H1 (cell line): ENCODE results near the gene GABRB2. TPM values are rescaled to one million over a fixed set of nuclear protein-coding genes. Genes with fewer than 3 reads are reported as not detected.

Experiments
- CTCF ChIA-PET: fragments of 300-600 bp; sonication (Branson Sonifier 250); formaldehyde crosslinking; loops from one replicate; lab custom pipeline; 2021; ENCODE audit not compliant: partially characterized antibody; lab: Charles Lee
- POLR2A ChIA-PET: fragments of 300-600 bp; sonication (Branson Sonifier 250); formaldehyde crosslinking; loops from one replicate; lab custom pipeline; 2021; ENCODE audit warnings: inconsistent platforms; ENCODE audit not compliant: partially characterized antibody; lab: Charles Lee
- DNase-seq, 2 experiments: peaks; one replicate each; pipeline versions ENCODE4 v3.0.0 to v3.0.0-alpha.2; 2010 to 2022; ENCODE audit warnings: low spot score in 2 of 2, low read depth in 1 of 2, mixed read lengths in 1 of 2
- FAIRE-seq: peaks from 2 replicates; lab custom pipeline; 2011; peaks lifted over from hg19 to GRCh38; lab: Jason Lieb, UNC
- H2AFZ ChIP-seq: 2 replicates; pipeline ENCODE4 v1.8.1; 2012; ENCODE audit warnings: low read length, inconsistent platforms
- H2AK5ac ChIP-seq: 2 replicates; pipeline ENCODE4 v1.6.1; 2013; ENCODE audit warnings: low read depth, low read length
- H2BK120ac ChIP-seq: replicated peaks from 2 replicates; pipeline ENCODE3; 2013; ENCODE audit warnings: low read depth, low read length, inconsistent platforms
- H2BK12ac ChIP-seq: 2 replicates; pipeline ENCODE4 v1.6.1; 2013; ENCODE audit warnings: low read depth, low read length
- H2BK15ac ChIP-seq: 2 replicates; pipeline ENCODE4 v1.6.1; 2013; ENCODE audit warnings: low read length
- H2BK20ac ChIP-seq: 2 replicates; pipeline ENCODE4 v1.6.1; 2013; ENCODE audit warnings: low read length
- H2BK5ac ChIP-seq: 2 replicates; pipeline ENCODE4 v1.6.1; 2013; ENCODE audit warnings: low read depth, low read length
- H3K14ac ChIP-seq: 2 replicates; pipeline ENCODE4 v1.6.1; 2013; ENCODE audit warnings: inconsistent platforms; ENCODE audit not compliant: insufficient read length
- H3K18ac ChIP-seq: 2 replicates; pipeline ENCODE4 v1.6.1; 2013; ENCODE audit warnings: low read length; ENCODE audit errors: extremely low read depth
- H3K23ac ChIP-seq: 2 replicates; pipeline ENCODE4 v1.6.1; 2013; ENCODE audit warnings: inconsistent platforms; ENCODE audit not compliant: insufficient read length
- H3K23me2 ChIP-seq: 2 replicates; pipeline ENCODE4 v1.6.1; 2013; ENCODE audit warnings: low read depth, low read length
- H3K27ac ChIP-seq: 2 replicates; pipeline ENCODE4 v1.6.1; 2011; ENCODE audit warnings: low read depth, low read length, inconsistent platforms
- H3K27me3 ChIP-seq, 4 experiments: replicated peaks in 1 of 4; 1 replicate in 1 of 4; 2 replicates in 3 of 4; pipeline versions ENCODE4 v1.6.1 to v1.8.1; 2011 to 2013; ENCODE audit warnings: low read length in 3 of 4, mild to moderate bottlenecking in 3 of 4, inconsistent platforms in 2 of 4, mixed read lengths in 2 of 4, moderate library complexity in 1 of 4; ENCODE audit not compliant: control insufficient read depth in 3 of 4, insufficient read depth in 3 of 4; ENCODE audit errors: extremely low read depth in 1 of 4
- H3K36me3 ChIP-seq, 4 experiments: 2 replicates each; pipeline versions ENCODE4 v1.6.1 to v1.8.1; 2011 to 2013; ENCODE audit warnings: mild to moderate bottlenecking in 4 of 4, low read length in 3 of 4, moderate library complexity in 2 of 4, control low read depth in 1 of 4, inconsistent platforms in 1 of 4; ENCODE audit not compliant: insufficient read depth in 4 of 4, control insufficient read depth in 2 of 4
- H3K4ac ChIP-seq: replicated peaks from 2 replicates; pipeline ENCODE3; 2013; ENCODE audit warnings: low read length, low read depth, mixed read lengths, inconsistent platforms; ENCODE audit not compliant: insufficient read length
- H3K4me1 ChIP-seq, 4 experiments: replicated peaks in 1 of 4; 1 replicate in 1 of 4; 2 replicates in 3 of 4; pipeline versions ENCODE4 v1.6.1 to v1.8.1; 2011 to 2013; ENCODE audit warnings: low read length in 3 of 4, inconsistent platforms in 2 of 4, mixed read lengths in 1 of 4; ENCODE audit not compliant: insufficient read depth in 4 of 4, control insufficient read depth in 3 of 4
- H3K4me2 ChIP-seq, 2 experiments: 2 replicates each; pipeline versions ENCODE4 v1.6.1 to v1.8.1; 2011 to 2013; ENCODE audit warnings: low read depth in 2 of 2, low read length in 2 of 2, control low read depth in 1 of 2, inconsistent platforms in 1 of 2, mild to moderate bottlenecking in 1 of 2; ENCODE audit not compliant: insufficient read depth in 1 of 2
- H3K4me3 ChIP-seq, 4 experiments: fragments of 200-600, 300-600 bp in 1 of 4; sonication (generic), shearing (Covaris generic), sonication (Bioruptor Twin) in 1 of 4; 2 replicates each; pipeline versions ENCODE4 v1.5.1 to v1.8.1; 2011 to 2016; ENCODE audit warnings: low read length in 4 of 4, low read depth in 3 of 4, control low read depth in 2 of 4, inconsistent platforms in 2 of 4, mild to moderate bottlenecking in 2 of 4, mixed read lengths in 1 of 4, moderate library complexity in 1 of 4; ENCODE audit not compliant: insufficient read depth in 2 of 4; ENCODE audit errors: extremely low read depth in 1 of 4
- H3K56ac ChIP-seq: replicated peaks from 2 replicates; pipeline ENCODE3; 2013; ENCODE audit warnings: low read depth, mild to moderate bottlenecking, mixed read lengths, low read length, inconsistent platforms; ENCODE audit not compliant: insufficient read length
- H3K79me1 ChIP-seq: 2 replicates; pipeline ENCODE4 v1.6.1; 2013; ENCODE audit warnings: low read depth, low read length, control low read depth
- H3K79me2 ChIP-seq, 2 experiments: 2 replicates each; pipeline versions ENCODE4 v1.6.1 to v1.8.1; 2012 to 2013; ENCODE audit warnings: low read length in 2 of 2, mild to moderate bottlenecking in 2 of 2, inconsistent platforms in 1 of 2; ENCODE audit not compliant: insufficient read depth in 2 of 2, control insufficient read depth in 1 of 2
- H3K9ac ChIP-seq, 4 experiments: replicated peaks in 1 of 4; 1 replicate in 1 of 4; 2 replicates in 3 of 4; pipeline versions ENCODE4 v1.6.1 to v1.8.1; 2011 to 2013; ENCODE audit warnings: low read depth in 3 of 4, low read length in 3 of 4, control low read depth in 2 of 4, mild to moderate bottlenecking in 2 of 4, moderate library complexity in 2 of 4, inconsistent platforms in 1 of 4; ENCODE audit errors: extremely low read depth in 1 of 4
- H3K9me3 ChIP-seq, 2 experiments: 2 replicates each; pipeline versions ENCODE4 v1.6.1 to v1.8.1; 2012 to 2013; ENCODE audit warnings: mild to moderate bottlenecking in 2 of 2, moderate library complexity in 2 of 2, control low read depth in 1 of 2, inconsistent platforms in 1 of 2, low read depth in 1 of 2, low read length in 1 of 2, mixed read lengths in 1 of 2; ENCODE audit not compliant: insufficient read depth in 2 of 2
- H4K20me1 ChIP-seq, 2 experiments: replicated peaks in 1 of 2; 2 replicates each; pipeline versions ENCODE3 to v1.8.1; 2011 to 2013; ENCODE audit warnings: inconsistent platforms in 2 of 2, low read length in 2 of 2, mild to moderate bottlenecking in 1 of 2; ENCODE audit not compliant: insufficient read depth in 2 of 2, control insufficient read depth in 1 of 2
- H4K5ac ChIP-seq: 2 replicates; pipeline ENCODE4 v1.6.1; 2013; ENCODE audit warnings: low read length, low read depth, mixed read lengths, inconsistent platforms; ENCODE audit not compliant: insufficient read length
- H4K8ac ChIP-seq: 2 replicates; pipeline ENCODE4 v1.8.0; 2013; ENCODE audit warnings: mild to moderate bottlenecking, moderate library complexity, low read length, inconsistent platforms; ENCODE audit not compliant: insufficient read depth; ENCODE audit errors: extremely low read depth
- H4K91ac ChIP-seq: replicated peaks from 2 replicates; pipeline ENCODE3; 2013; ENCODE audit warnings: low read length, mixed read lengths, inconsistent platforms; ENCODE audit not compliant: insufficient read length
- ASH2L ChIP-seq: fragments of 200-600, 300-600 bp; sonication (generic); IDR thresholded peaks from one replicate; pipeline ENCODE4 v1.7.1; 2017; ENCODE audit warnings: low read length
- ATF2 ChIP-seq: IDR thresholded peaks from 2 replicates; pipeline ENCODE4 v1.6.1; 2012; ENCODE audit warnings: low read length, inconsistent platforms
- CREB1 ChIP-seq: IDR thresholded peaks from 2 replicates; pipeline ENCODE4 v1.6.1; 2012; ENCODE audit warnings: inconsistent platforms
- GTF2F1 ChIP-seq: IDR thresholded peaks from 2 replicates; pipeline ENCODE4 v1.6.1; 2012; ENCODE audit warnings: low read depth, low read length, improper control_type of control experiment, borderline replicate concordance
- KDM5A ChIP-seq: fragments of 200-600 bp; IDR thresholded peaks from 2 replicates; pipeline ENCODE4 v1.7.1; 2012; ENCODE audit warnings: mild to moderate bottlenecking, low read length, inconsistent platforms, mixed read lengths
- MAFK ChIP-seq: IDR thresholded peaks from 2 replicates; pipeline ENCODE4 v1.6.1; 2012; ENCODE audit warnings: low read depth, mild to moderate bottlenecking, improper control_type of control experiment, low read length
- SP4 ChIP-seq: IDR thresholded peaks from 2 replicates; pipeline ENCODE4 v1.6.1; 2012; ENCODE audit warnings: low read length, inconsistent platforms
- WGBS, 2 experiments: shearing (Covaris generic) in 1 of 2; methylation state at CpG; one replicate each; pipeline versions ENCODE4 v1.1.6 to v1.1.7; 2013 to 2015; ENCODE audit warnings: low lambda C conversion rate in 2 of 2, mixed read lengths in 2 of 2, inconsistent platforms in 1 of 2, low coverage in 1 of 2, missing lambda C conversion rate in 1 of 2; ENCODE audit not compliant: insufficient replicate concordance in 2 of 2, insufficient coverage in 1 of 2, insufficient read length in 1 of 2; ENCODE audit errors: extremely low coverage in 1 of 2, missing lambda C conversion rate in 1 of 2; 5-methylcytosine and 5-hydroxymethylcytosine counted together
- polyA plus RNA-seq, 7 experiments: library from polyadenylated mRNA; depleted of rRNA in 3 of 7; stranded (reverse) in 5 of 7; unstranded in 2 of 7; fragments of >200 nt in 5 of 7; fragments of 200-250 nt in 2 of 7; gene quantifications; 1 replicate in 5 of 7; 2 replicates in 1 of 7; 4 replicates in 1 of 7; pipeline versions ENCODE4 v1.2.1 to v1.2.3, GENCODE V29; 2011 to 2013; ENCODE audit warnings: missing spikeins in 2 of 7, mixed read lengths in 2 of 7
- total RNA-seq: library from RNA; stranded (reverse); fragmentation: NEBNext Ultra II Directional; extraction: Animal tissue kit (Norgen Biotek cat#: 25700); gene quantifications from 2 replicates; pipeline ENCODE4 v1.2.1, GENCODE V29; 2021
- TF ChIP-seq, protein P1 (sequence below): IDR thresholded peaks from 2 replicates; pipeline ENCODE4 v1.6.1; 2012; ENCODE audit warnings: inconsistent platforms

The GABRB2 gene
- total and polyA plus RNA-seq, 2 of the 8 experiments (the other 6 are each of a cell fraction or from before 2014, with no cell fraction given) = 0.54 to 1.9 TPM

DNA sequence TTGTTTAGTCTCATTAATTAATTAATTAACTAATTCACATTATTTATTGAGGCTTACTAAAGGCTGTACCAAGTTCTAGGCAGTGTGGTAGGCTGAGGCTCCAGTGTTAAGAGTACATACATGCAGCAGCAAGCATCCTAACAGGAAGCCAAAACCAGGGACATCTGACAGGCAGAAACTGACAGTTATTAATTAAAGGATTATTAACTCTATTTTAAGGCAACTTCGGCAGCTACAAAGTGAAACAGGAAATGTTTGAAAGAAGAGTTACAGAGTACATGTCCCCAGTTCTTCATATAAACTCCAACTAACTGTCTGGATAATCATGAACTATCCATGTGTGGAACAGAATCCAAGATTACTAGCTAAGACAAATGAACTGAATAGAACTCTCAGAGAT is 39.3 kb upstream of the GABRB2 start:
- no peak overlapping the region for H2AK5ac ChIP-seq
- CTCF ChIA-PET = interaction anchor here (0.7 to 1.2 kb wide), 3 partner anchors 13 to 272 kb away, joined by 3 to 4 read pairs (median 3); no protein-coding TSS in a partner anchor
- H2BK15ac ChIP-seq = no peak overlapping the region
- no peak overlapping the region for H3K27ac ChIP-seq
- POLR2A ChIA-PET = no interaction called here
- no peak overlapping the region for H2BK12ac ChIP-seq
- no peaks in the 10 kb centered on the region for H3K79me1 ChIP-seq
- 94% methylated on average over 1 of the region's 1 CpG; no CpG with 5 or more reads in 1 of the 2 experiments for WGBS, 2 experiments
- no peaks in the 10 kb centered on the region for H3K4me1 ChIP-seq
- no peaks in the 10 kb centered on the region for H3K27me3 ChIP-seq
- no peak overlapping the region for H4K8ac ChIP-seq
- FAIRE-seq (no peak), DNase-seq (no peak)
- no peak overlapping the region for H3K9ac ChIP-seq
- H3K56ac ChIP-seq = no peak overlapping the region
- H3K14ac ChIP-seq = no peak overlapping the region
- no peaks in the 10 kb centered on the region for H3K23me2 ChIP-seq
- no peak overlapping the region for H3K23ac ChIP-seq
- no peak overlapping the region for H2AFZ ChIP-seq
- TF ChIP-seq CREB1 = no peak
- TF ChIP-seq MAFK = no peak
- no peak for TF ChIP-seq ATF2
- no peak for TF ChIP-seq ASH2L
- no peak for TF ChIP-seq SP4
- TF ChIP-seq, protein P1, sequence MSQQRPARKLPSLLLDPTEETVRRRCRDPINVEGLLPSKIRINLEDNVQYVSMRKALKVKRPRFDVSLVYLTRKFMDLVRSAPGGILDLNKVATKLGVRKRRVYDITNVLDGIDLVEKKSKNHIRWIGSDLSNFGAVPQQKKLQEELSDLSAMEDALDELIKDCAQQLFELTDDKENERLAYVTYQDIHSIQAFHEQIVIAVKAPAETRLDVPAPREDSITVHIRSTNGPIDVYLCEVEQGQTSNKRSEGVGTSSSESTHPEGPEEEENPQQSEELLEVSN = no peak
- no peak for TF ChIP-seq GTF2F1
- no peak for TF ChIP-seq KDM5A
- H3K36me3 ChIP-seq = no peaks in the 10 kb centered on the region
- no peak overlapping the region for H3K4me3 ChIP-seq
- H4K5ac ChIP-seq = no peak overlapping the region
- H4K91ac ChIP-seq = no peak overlapping the region
- no peak overlapping the region for H2BK120ac ChIP-seq
- no peaks in the 10 kb centered on the region for H4K20me1 ChIP-seq
- no peak overlapping the region for H3K4me2 ChIP-seq
- H2BK20ac ChIP-seq = no peak overlapping the region
- no peak overlapping the region for H3K18ac ChIP-seq
- H3K4ac ChIP-seq = no peak overlapping the region
- no peaks in the 10 kb centered on the region for H3K79me2 ChIP-seq
- no peak overlapping the region for H2BK5ac ChIP-seq
- H3K9me3 ChIP-seq = no peaks in the 10 kb centered on the region
